AG04450 (cell line): Measurements from ENCODE around the gene MOB2. TPM values are rescaled to one million over a fixed set of nuclear protein-coding genes. Genes with fewer than 3 reads are reported as not detected.

Source experiments
- CTCF ChIA-PET: fragments of 300-600, 350-600 bp; formaldehyde crosslinking; extraction: SDS; loops from one replicate; lab custom pipeline; 2022; ENCODE audit warnings: antibody characterized with exemption, inconsistent platforms; lab: Charles Lee
- POLR2A ChIA-PET: fragments of 350-600 bp; formaldehyde crosslinking; extraction: SDS; loops from one replicate; lab custom pipeline; 2021; ENCODE audit warnings: antibody characterized with exemption, inconsistent platforms; lab: Yijun Ruan, JAX
- DNase-seq: peaks from one replicate; pipeline ENCODE4 v3.0.0-alpha.2; 2011; ENCODE audit warnings: low read depth, low spot score
- H3K27ac ChIP-seq: one replicate; pipeline ENCODE4 v1.5.1; 2012; ENCODE audit warnings: low read depth, low read length, control low read depth
- H3K27me3 ChIP-seq: one replicate; pipeline ENCODE4 v1.6.0; 2012; ENCODE audit warnings: low read length; ENCODE audit not compliant: control insufficient read depth, insufficient read depth
- H3K4me3 ChIP-seq: 2 replicates; pipeline ENCODE4 v1.5.1; 2011; ENCODE audit warnings: mild to moderate bottlenecking, low read depth, low read length, control low read depth
- H3K9me3 ChIP-seq: 2 replicates; pipeline ENCODE4 v1.5.1; 2012; ENCODE audit warnings: low read length; ENCODE audit not compliant: control insufficient read depth, insufficient read depth
- CTCF ChIP-seq: IDR thresholded peaks from 2 replicates; pipeline ENCODE4 v1.5.1; 2011; ENCODE audit warnings: low read depth, low read length, control low read depth, inconsistent platforms
- polyA plus RNA-seq: library from polyadenylated mRNA; depleted of rRNA; stranded (reverse); fragments of >200 nt; gene quantifications from 2 replicates; pipeline ENCODE4 v1.2.3, GENCODE V29; 2011

The MOB2 gene
- polyA plus RNA-seq, 1 experiment = 19.9 TPM

DNA sequence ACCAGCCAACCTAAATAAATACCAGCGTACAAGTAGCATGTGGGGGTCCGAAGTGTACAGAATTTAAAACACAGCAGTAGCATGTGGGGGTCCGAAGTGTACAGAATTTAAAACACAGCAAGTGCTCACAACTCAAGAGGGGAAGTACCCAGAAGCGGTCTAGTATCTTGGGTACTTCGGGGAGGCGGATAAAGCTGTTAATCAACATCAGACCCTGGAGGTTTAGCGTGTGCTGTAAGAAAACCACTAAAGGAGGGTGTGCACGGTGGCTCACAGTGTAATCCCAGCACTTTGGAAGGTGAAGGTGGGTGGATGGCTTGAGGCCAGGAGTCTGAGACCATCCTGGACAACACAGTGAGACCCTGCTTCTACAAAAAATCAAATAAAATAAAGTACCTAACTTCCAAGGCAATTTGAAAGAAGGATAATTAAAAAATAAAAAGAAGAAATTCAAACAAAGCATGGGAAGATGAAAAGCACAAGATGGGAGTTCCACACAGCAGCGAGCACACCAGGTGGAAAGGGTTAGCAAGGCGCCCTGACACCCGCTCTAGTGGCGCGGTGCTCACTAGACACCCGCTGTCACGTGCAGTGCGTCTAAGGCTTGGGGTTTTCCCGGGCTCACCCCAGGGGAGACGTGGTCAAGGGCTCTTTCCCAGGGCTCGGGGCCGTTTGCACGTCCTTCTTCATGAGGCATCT, 35.0 kb upstream of the MOB2 start:
- TF ChIP-seq CTCF = no peak
- Histone ChIP-seq H3K27ac (no peak overlapping the region), H3K27me3 (no peaks in the 10 kb centered on the region), H3K4me3 (no peak overlapping the region), H3K9me3 (no peaks in the 10 kb centered on the region; the same call in 1 of the 2 replicates)
- DNase-seq = no peak
- ChIA-PET CTCF (interaction anchor here (0.6 kb wide), 1 partner anchor 241 kb away, joined by 4 read pairs; no protein-coding TSS in a partner anchor), POLR2A (no interaction called here)

DNA sequence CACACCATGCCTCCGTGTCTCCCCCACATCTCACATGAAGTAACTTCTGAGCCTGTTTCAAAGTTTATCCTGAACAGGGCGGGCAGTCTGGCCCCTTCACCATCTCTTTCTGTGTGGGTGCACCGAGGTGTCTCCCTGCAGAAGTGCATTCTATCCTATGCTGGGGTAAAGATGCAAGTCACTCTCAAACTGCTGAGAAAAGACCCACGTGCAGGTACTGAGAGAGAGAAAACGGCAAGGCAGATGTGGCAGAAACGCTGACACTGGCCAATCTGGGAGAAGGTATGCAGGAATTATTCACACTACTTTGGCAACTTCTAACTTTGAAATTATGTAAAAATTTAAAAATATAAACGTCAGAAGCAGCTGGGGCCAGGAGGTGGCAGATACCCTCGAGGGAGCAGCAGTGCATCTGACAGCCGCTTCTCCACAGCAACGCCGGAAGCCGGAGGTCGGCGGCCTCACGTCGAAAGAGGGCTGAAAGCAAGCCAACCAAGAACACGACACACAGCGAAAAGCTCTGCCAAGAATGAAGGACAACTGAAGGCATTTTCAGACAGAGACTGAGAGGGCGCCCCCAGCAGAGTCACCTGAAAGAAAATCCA, 34.2 kb upstream of the MOB2 start:
- H3K27me3 ChIP-seq = no peaks in the 10 kb centered on the region
- DNase-seq = no peak
- CTCF ChIA-PET = no interaction called here
- H3K4me3 ChIP-seq = no peak overlapping the region
- no peak overlapping the region for H3K27ac ChIP-seq
- POLR2A ChIA-PET = no interaction called here
- H3K9me3 ChIP-seq = no peaks in the 10 kb centered on the region; the same call in 1 of the 2 replicates
- no peak for TF ChIP-seq CTCF

DNA sequence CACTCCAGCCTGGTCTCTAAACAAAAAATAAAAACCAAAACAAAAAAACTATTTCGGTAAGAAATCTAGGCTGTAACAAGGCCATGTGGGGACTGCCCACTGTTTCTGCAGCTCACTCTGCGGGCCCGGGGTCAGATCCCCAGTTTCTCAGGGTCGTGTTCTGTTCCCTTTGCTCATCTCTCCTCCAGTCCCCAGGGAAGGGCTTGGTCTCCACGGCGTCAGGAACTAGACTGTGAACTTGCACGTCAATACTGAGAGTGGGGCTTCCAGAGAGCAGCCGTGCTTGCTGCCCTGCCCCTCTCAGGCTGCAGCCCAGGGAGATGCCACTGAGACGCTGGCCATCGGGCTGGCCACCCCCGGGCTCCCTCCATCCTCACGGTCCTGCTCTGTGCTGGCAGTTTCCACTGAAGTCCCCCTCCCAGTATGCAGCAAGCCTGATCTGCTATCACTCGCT, 33.7 kb upstream of the MOB2 start:
- no peak for TF ChIP-seq CTCF
- no peak for DNase-seq
- POLR2A ChIA-PET = no interaction called here
- Histone ChIP-seq H3K4me3 (no peak overlapping the region), H3K9me3 (no peaks in the 10 kb centered on the region; the same call in 1 of the 2 replicates), H3K27ac (no peak overlapping the region), H3K27me3 (no peaks in the 10 kb centered on the region)
- CTCF ChIA-PET = interaction anchor here (0.8 to 1.2 kb wide), 2 partner anchors 26 to 55 kb away, joined by 3 read pairs; no protein-coding TSS in a partner anchor

DNA sequence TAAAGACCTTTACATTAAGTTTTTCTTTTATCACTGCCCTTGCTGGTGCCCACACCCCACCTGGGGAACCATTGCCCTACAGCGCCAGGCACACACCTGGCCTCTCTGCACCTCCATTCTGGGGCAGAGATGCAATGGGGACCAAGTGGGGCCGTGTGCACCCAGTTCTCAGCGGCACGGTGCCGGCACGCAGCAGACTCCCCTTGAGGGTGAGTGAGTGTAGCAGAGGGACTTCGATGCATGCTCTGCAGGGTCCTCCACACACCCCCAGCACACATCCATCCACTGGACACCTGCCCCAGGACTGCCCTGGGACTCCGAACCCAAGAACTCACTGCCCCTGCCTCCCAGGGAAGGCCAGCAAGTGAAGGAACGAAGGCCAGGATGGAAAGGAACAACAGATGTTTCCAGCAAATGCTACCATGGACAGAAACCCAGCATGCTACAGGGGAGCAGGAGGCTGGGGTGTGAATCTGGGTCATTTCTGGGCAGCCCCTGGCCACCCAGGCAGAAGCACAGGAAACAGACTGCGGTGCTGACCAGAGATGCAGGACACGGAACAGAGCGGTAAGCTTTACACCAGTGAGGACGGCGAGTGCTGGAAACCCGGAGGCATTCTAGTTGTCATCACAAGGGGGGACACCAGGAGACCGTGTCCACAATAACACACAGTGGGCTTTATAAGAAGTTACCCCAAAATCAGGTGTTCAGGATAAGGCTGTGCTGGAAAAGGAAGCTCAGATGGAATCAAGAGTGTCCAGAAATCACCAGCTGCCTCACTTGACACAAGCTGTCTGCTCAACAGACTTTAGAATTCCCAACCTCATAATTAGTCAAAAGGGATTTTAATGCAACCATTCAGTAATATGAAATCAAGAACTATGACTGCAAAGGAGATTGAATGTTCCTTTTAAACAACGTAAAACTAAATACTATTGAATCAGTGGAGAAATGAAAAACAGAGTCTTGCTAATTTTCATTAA, 32.7 kb upstream of the MOB2 start:
- CTCF ChIA-PET = interaction anchor here (0.8 to 1.2 kb wide), 2 partner anchors 27 to 56 kb away, joined by 3 read pairs; no protein-coding TSS in a partner anchor
- Histone ChIP-seq H3K27ac (no peak overlapping the region), H3K4me3 (no peak overlapping the region), H3K27me3 (no peaks in the 10 kb centered on the region), H3K9me3 (no peaks in the 10 kb centered on the region; the same call in 1 of the 2 replicates)
- no peak for TF ChIP-seq CTCF
- POLR2A ChIA-PET = no interaction called here
- no peak for DNase-seq
